ENCODE measurements around the gene RFTN2. TPM values are rescaled to one million over a fixed set of nuclear protein-coding genes. Genes with fewer than 3 reads are reported as not detected.
"Not testable (repeated sequence)": the region's sequence is repeated elsewhere in the genome, so short reads cannot be mapped to it uniquely, and the experiment has no call there.

RFTN2 gene
- total RNA-seq, 1 donor from 2014 or later = 7.5 TPM

GRCh38 chr2:197615016-197615652 lies 60.3 kb downstream of the RFTN2 start:
- intact Hi-C loops (cut with micrococcal nuclease) = no loop called here
- ATAC-seq (no peak), DNase-seq (no peak)

GRCh38 chr2:197614532-197614931 lies 60.9 kb downstream of the RFTN2 start:
- ATAC-seq (no peak), DNase-seq (no peak)
- intact Hi-C loops (cut with micrococcal nuclease) = no loop called here

GRCh38 chr2:197613509-197613987 lies 61.8 kb downstream of the RFTN2 start:
- DNase-seq (no peak), ATAC-seq (no peak)
- intact Hi-C loops (cut with micrococcal nuclease) = no loop called here

DNA sequence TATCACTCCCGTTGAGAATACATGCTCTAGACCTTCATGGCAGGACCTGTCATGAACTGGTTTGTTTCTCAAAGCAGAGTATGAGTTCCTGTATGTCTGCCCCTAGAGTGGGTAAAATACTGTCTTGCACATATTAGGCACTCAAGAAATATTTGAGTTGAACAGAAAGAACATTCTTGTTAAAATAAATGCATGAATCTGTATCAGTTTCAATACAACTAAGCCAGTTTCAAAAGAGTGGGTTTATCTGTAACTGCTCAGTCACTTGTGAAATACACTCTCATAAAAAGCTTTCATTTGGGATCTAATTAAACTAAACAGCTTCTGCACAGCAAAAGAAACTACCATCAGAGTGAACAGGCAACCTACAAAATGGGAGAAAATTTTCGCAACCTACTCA lies 69.2 kb downstream of the RFTN2 start:
- intact Hi-C loops (cut with micrococcal nuclease) = no loop called here
- no peak for DNase-seq
- no peak for ATAC-seq

- DNase-seq (no peak), ATAC-seq (no peak)
- intact Hi-C loops (cut with micrococcal nuclease) = no loop called here
Measured at GRCh38 chr2:197604117-197604860, 71.1 kb downstream of the RFTN2 start.

DNA sequence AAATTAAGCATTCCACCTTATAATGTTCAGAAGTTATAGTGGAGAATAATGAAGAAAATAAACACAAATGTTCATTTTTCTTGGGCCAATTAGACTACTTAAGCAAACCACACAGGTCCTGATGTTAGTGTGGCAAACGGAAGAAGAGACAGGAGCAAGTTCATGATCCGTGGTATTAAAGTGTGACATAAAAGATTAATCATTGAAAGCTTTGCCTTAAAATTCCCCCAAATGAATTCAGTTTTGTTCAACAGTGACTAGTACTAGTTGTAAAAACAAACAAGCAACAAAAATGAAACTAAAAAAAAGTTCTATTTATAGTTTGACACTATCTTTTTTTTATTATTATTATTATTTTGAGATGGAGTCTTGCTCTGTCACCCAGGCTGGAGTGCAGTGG lies 73.7 kb downstream of the RFTN2 start:
- ATAC-seq = no peak
- DNase-seq = no peak
- intact Hi-C loops (cut with micrococcal nuclease) = no loop called here

- DNase-seq = no peak
- ATAC-seq = no peak
- intact Hi-C loops (cut with micrococcal nuclease) = no loop called here
Measured at GRCh38 chr2:197600306-197600705, 75.1 kb downstream of the RFTN2 start.

- ATAC-seq (peak; percentile 60), DNase-seq (no peak)
- intact Hi-C loops (cut with micrococcal nuclease) = no loop called here
Measured at GRCh38 chr2:197599285-197599965, 76.0 kb downstream of the RFTN2 start.

DNA sequence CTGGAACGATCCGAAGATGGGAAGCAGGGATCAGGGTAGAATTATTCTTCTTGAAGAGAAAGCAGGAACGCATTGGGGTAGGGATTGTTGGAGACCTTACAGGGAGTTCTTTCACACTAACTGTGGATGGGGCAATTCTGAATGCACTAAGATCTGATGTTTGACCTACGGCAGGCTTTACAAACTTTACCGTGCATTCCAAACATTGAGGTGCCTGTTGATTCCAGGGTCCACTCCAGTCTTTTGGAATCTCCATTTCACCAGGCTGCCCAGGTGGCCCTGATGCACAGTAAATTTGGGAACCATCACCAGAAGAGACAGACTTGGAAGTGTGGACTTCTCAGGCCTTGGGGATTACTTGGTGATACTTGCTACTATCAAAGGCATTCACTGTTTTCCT lies 76.9 kb downstream of the RFTN2 start:
- intact Hi-C loops (cut with micrococcal nuclease) = no loop called here

GRCh38 chr2:197597166-197597565 lies 78.2 kb downstream of the RFTN2 start:
- intact Hi-C loops (cut with micrococcal nuclease) = no loop called here
- ATAC-seq (no peak), DNase-seq (no peak)

More for the DNA sequence above, 76.9 kb downstream of the RFTN2 start:
- DNase-seq (no peak), ATAC-seq (no peak)

GRCh38 chr2:197596766-197597165 lies 78.6 kb downstream of the RFTN2 start:
- intact Hi-C loops (cut with micrococcal nuclease) = no loop called here
- ATAC-seq (no peak), DNase-seq (no peak)

DNA sequence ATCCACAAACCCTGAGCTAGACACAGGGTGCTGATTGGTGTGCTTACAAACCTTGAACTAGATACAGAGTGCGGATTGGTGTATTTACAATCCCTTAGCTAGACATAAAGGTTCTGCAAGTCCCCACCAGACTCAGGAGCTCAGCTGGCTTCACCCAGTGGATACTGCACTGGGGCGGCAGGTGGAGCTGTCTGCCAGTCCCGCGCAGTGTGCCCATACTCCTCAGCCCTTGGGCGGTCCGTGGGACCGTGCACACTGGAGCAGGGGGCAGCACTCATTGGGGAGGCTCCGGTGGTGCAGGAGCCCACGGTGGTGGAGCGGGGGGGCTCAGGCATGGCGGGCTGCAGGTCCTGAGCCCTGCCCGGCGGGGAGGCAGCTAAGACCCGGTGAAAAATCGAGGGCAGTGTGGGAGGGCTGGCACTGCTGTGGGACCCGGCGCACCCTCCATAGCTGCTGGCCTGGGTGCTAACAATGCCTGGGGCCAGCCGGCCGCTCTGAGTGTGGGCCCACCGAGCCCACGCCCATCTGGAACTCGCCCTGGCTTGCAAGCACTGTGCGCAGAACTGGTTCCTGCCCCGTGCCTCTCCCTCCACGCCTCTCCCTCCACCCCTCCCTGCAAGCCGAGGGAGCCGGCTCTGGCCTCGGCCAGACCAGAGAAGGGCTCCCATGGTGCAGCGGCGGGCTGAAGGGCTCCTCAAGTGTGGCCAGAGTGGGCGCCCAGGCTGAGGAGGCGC lies 83.9 kb downstream of the RFTN2 start:
- ATAC-seq (no peak), DNase-seq (no peak)
- intact Hi-C loops (cut with micrococcal nuclease) = no loop called here

GRCh38 chr2:197587255-197587654 lies 88.1 kb downstream of the RFTN2 start:
- ATAC-seq; intact Hi-C loops (cut with micrococcal nuclease); DNase-seq: not testable (repeated sequence)

GRCh38 chr2:197580166-197580565 lies 95.2 kb downstream of the RFTN2 start:
- intact Hi-C loops (cut with micrococcal nuclease); ATAC-seq: not testable (repeated sequence)

DNA sequence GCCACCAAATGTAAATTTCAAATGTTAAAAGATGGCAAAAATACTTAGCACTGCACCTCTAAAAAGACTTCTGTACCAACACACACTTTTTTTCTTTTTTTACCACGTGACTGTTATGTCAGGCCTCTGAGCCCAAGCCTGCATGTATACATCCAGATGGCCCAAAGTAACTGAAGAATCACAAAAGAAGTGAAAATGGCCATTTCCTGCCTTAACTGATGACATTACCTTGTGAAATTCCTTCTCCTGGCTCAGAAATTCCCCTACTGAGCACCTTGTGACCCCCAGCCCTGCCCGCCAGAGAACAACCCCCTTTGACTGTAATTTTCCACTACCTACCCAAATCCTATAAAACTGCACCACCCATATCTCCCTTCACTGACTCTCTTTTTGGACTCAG lies 97.1 kb downstream of the RFTN2 start:
- intact Hi-C loops (cut with micrococcal nuclease); ATAC-seq: not testable (repeated sequence)

More at GRCh38 chr2:197580166-197580565, 95.2 kb downstream of the RFTN2 start:
- not testable (repeated sequence) for DNase-seq

DNA sequence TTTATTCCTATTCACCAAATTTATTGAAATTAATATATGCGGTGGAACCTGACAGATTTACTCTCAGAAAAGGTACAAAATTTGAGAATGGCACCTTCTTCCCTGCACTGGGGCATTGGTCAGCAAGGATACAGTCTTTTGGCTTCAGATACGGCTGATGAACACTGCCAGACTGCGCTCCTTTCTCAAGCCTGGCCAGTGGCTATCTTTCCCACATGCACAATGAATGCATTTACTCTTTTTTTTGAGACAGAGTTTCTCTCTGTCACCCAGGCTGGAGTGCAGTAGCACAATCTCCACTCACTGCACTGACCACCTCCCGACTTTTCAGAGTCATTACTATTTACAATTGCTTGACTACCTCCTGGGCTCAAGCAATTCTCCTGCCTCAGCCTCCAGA lies 97.9 kb downstream of the RFTN2 start:
- DNase-seq (no peak), ATAC-seq (peak; percentile 71)
- intact Hi-C loops (cut with micrococcal nuclease) = no loop called here

More for the DNA sequence above, 97.1 kb downstream of the RFTN2 start:
- DNase-seq = not testable (repeated sequence)

GRCh38 chr2:197576631-197577030 lies 98.8 kb downstream of the RFTN2 start:
- ATAC-seq (peak; percentile 89), DNase-seq (no peak)
- intact Hi-C loops (cut with micrococcal nuclease) = no loop called here

DNA sequence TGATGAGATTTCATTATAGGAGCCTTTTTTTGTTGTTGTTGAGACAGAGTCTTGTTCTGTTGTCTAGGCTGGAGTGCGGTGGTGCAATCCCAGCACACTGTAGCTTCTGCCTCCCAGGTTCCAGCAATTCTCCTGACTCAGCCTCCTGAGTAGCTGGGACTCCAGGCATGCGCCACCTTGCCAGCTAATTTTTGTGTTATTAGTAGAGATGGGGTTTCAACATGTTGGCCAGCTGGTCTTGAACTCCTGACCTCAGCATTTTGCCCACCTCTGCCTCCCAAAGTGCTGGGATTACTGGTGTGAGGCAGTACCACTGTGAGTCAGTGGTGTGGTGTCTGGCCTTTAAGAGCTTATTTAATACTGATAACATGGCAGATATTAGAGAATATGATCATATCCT lies 99.4 kb downstream of the RFTN2 start:
- intact Hi-C loops (cut with micrococcal nuclease) = no loop called here
- ATAC-seq = peak; percentile 50
- DNase-seq = no peak

DNA sequence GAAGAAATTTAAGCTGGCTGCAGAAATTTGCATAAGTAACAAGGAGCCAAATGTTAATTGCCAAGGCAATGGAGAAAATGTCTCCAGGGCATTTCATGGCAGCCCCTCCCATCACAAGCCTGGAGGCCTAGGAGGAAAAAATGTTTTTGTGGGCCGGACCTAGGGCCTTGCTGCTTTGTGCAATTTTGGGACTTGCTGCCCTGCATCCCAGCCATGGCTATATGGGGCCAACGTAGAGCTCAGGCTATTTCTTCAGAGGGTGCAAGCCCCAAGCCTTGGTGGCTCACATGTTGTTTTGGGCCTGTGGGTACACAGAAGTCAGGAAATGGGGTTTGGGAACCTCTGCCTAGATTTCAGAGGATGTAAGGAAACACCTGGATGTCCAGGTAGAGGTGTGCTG lies 101.8 kb downstream of the RFTN2 start:
- ATAC-seq (no peak), DNase-seq (no peak)
- intact Hi-C loops (cut with micrococcal nuclease) = no loop called here
